GM10248 (cell line): Measurements from ENCODE around the gene FZR1.

Source experiments
- CTCF ChIA-PET: fragments of 300-600 bp; sonication (Branson Sonifier 250); formaldehyde crosslinking; extraction: SDS; loops from one replicate; lab custom pipeline; 2021; ENCODE audit warnings: antibody characterized with exemption; lab: Yijun Ruan, JAX
- POLR2A ChIA-PET: fragments of 350-650 bp; sonication (Branson Sonifier 250); formaldehyde crosslinking; extraction: SDS; loops from one replicate; lab custom pipeline; 2020; ENCODE audit warnings: antibody characterized with exemption; lab: Yijun Ruan, JAX
- DNase-seq: peaks from one replicate; pipeline ENCODE4 v3.0.0; 2012; ENCODE audit errors: extremely low spot score
- TF ChIP-seq, protein P1 (sequence below): IDR thresholded peaks from 2 replicates; pipeline ENCODE4 v1.5.1; 2012; ENCODE audit warnings: mild to moderate bottlenecking, low read depth; ENCODE audit errors: extremely low read depth, missing control alignments, control extremely low read depth

The FZR1 gene

DNA sequence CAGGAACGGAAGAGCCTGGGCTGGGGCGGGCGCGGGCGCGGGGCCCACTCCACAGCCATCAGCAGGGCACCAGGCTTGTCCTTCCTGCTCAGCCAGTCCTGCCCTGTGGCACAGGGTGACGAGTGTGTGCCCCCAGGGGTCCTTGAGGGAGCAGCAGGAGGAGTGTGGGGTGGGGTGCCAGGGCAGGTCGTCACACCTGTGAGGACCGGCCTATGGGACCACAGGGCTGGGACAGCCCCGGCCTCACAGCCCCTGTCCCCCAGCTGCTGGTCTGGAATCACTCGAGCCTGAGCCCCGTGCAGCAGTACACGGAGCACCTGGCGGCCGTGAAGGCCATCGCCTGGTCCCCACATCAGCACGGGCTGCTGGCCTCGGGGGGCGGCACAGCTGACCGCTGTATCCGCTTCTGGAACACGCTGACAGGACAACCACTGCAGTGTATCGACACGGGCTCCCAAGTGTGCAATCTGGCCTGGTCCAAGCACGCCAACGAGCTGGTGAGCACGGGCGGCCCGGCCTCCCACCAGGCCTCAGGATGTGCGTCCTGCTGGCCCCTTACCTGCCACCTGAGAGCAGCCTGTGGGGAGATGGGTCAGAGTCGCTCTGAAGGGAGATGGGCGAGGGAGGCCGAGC is 26.2 kb downstream of the FZR1 start:
- ChIA-PET POLR2A (no interaction called here), CTCF (interaction anchor here (1.6 to 2.4 kb wide), 2 partner anchors 12 to 14 kb away, joined by 4 to 12 read pairs; no protein-coding TSS in a partner anchor)
- TF ChIP-seq, protein P1, sequence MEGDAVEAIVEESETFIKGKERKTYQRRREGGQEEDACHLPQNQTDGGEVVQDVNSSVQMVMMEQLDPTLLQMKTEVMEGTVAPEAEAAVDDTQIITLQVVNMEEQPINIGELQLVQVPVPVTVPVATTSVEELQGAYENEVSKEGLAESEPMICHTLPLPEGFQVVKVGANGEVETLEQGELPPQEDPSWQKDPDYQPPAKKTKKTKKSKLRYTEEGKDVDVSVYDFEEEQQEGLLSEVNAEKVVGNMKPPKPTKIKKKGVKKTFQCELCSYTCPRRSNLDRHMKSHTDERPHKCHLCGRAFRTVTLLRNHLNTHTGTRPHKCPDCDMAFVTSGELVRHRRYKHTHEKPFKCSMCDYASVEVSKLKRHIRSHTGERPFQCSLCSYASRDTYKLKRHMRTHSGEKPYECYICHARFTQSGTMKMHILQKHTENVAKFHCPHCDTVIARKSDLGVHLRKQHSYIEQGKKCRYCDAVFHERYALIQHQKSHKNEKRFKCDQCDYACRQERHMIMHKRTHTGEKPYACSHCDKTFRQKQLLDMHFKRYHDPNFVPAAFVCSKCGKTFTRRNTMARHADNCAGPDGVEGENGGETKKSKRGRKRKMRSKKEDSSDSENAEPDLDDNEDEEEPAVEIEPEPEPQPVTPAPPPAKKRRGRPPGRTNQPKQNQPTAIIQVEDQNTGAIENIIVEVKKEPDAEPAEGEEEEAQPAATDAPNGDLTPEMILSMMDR = no peak
- DNase-seq = no peak

DNA sequence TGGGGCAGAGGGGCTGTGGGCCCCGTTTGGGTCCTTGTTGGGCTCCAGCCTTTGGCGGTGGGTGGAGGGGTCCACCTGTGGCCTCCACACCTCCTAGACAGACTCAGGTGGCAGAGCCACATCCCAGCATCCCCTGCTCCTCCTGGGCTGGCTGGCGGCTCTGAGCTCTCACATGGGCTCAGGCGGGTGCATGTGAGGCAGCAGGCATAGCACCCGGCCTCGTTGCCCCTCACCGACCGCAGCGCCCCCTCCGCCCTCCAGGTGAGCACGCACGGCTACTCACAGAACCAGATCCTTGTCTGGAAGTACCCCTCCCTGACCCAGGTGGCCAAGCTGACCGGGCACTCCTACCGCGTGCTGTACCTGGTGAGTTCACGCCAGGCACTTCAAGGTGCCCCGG is 26.9 kb downstream of the FZR1 start:
- ChIA-PET POLR2A (no interaction called here), CTCF (interaction anchor here (1.6 to 2.4 kb wide), 2 partner anchors 11 to 13 kb away, joined by 4 to 12 read pairs; no protein-coding TSS in a partner anchor)
- DNase-seq = no peak
- TF ChIP-seq, protein P1 = no peak

DNA sequence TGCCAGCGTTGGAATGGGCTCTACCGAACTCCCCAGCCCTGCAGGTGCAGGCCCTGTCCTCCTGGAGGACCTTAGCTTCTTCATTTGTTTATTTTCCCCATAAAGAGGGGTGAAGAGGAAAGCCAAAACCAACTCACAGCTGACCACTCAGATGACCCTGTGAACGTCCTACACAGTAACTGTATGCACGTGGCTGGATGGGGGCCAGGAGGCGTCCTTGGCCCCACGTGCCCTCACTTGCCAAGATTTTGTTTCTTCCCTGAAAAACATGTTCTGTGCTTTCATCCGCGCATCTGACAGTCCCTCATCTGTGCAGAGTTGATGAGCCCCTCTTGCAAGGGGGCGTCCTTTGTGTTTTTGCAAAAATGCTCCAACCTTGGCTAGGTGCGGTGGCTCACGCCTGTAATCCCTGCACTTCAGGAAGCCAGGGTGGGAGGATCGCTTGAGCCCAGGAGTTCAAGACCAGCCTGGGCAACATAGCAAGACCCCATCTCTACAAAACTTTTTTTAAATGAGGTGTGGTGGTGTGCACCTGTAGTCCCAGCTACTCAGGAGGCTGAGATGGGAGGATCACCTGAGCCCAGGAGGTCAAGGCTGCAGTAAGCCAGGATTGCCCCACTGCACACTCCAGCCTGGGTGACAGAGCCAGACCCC is 27.6 kb downstream of the FZR1 start:
- DNase-seq = no peak
- TF ChIP-seq, protein P1 = no peak
- POLR2A ChIA-PET = interaction anchor here (0.7 kb wide), 1 partner anchor 156 kb away, joined by 4 read pairs; no protein-coding TSS in a partner anchor
- CTCF ChIA-PET = interaction anchor here (1.6 to 2.4 kb wide), 2 partner anchors 11 to 12 kb away, joined by 4 to 12 read pairs; no protein-coding TSS in a partner anchor

DNA sequence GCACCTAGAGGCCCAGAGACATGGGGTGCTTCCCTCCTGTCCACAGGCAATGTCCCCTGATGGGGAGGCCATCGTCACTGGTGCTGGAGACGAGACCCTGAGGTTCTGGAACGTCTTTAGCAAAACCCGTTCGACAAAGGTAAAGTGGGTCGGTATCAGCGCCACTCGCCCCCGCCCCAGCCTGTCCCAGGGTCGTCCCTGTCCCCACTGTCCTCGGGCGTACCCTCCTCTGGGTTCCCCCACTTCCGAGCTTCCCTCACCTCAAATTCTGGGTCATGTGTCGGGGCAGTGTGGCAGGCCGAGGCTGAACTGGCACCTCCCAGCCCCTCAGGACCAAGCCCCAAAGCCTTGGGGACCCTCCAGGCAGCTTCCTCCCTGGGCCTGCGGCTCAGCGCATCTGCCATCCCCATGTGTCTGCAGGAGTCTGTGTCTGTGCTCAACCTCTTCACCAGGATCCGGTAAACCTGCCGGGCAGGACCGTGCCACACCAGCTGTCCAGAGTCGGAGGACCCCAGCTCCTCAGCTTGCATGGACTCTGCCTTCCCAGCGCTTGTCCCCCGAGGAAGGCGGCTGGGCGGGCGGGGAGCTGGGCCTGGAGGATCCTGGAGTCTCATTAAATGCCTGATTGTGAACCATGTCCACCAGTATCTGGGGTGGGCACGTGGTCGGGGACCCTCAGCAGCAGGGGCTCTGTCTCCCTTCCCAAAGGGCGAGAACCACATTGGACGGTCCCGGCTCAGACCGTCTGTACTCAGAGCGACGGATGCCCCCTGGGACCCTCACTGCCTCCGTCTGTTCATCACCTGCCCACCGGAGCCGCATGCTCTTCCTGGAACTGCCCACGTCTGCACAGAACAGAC is 28.5 kb downstream of the FZR1 start:
- TF ChIP-seq, protein P1 = no peak
- CTCF ChIA-PET = interaction anchor here (0.7 kb wide), 1 partner anchor 10 kb away, joined by 3 read pairs; no protein-coding TSS in a partner anchor
- DNase-seq = no peak
- POLR2A ChIA-PET = no interaction called here

DNA sequence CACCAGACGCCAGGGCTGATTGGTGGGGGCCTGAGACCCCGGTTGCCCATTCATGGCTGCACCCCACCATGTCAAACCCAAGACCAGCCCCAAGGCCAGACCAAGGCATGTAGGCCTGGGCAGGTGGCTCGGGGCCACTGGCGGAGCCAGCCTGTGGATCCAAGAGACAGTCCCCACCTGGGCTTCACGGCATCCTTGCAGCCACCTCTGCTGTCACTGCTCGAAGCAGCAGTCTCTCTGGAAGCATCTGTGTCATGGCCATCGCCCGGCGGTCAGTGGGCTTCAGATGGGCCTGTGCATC is 29.1 kb downstream of the FZR1 start:
- POLR2A ChIA-PET = no interaction called here
- TF ChIP-seq, protein P1 = no peak
- DNase-seq = no peak
- CTCF ChIA-PET = interaction anchor here (0.7 kb wide), 1 partner anchor 10 kb away, joined by 3 read pairs; no protein-coding TSS in a partner anchor

DNA sequence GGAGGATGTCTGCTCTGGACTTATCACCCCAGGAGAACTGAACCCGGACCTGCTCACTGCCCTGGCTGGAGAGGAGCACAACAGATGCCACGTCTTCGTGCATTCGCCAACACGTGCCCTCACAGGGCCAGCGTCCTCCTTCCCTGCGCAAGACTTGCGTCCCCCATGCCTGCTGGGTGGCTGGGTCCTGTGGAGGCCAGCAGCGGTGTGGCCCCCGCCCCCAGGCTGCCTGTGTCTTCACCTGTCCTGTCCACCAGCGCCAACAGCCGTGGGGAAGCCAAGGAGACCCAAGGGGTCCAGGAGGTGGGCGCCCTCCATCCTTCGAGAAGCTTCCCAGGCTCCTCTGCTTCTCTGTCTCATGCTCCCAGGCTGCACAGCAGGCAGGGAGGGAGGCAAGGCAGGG is 29.5 kb downstream of the FZR1 start:
- ChIA-PET CTCF (interaction anchor here (1.8 kb wide), 1 partner anchor 11 kb away, joined by 4 read pairs; no protein-coding TSS in a partner anchor), POLR2A (no interaction called here)
- no peak for DNase-seq
- TF ChIP-seq, protein P1 = no peak
